Karpas-422 (cell line): ENCODE results near the gene PIP4K2B. TPM values are rescaled to one million over a fixed set of nuclear protein-coding genes. Genes with fewer than 3 reads are reported as not detected.
"Not testable (repeated sequence)": the region's sequence is repeated elsewhere in the genome, so short reads cannot be mapped to it uniquely, and the experiment has no call there.

Experiments used
- DNase-seq: peaks from one replicate; pipeline ENCODE4 v3.0.0-alpha.2; 2015
- H2AFZ ChIP-seq: fragments of 200-600 bp; sonication (generic); 2 replicates; pipeline ENCODE4 v1.6.1; 2014; ENCODE audit warnings: antibody characterized with exemption, low read length, mixed read lengths
- H3K27ac ChIP-seq: fragments of 200-600 bp; sonication (generic); 2 replicates; pipeline ENCODE4 v1.5.1; 2014; ENCODE audit warnings: mild to moderate bottlenecking, low read length, moderate library complexity
- H3K27me3 ChIP-seq: fragments of 200-600 bp; sonication (generic); 2 replicates; pipeline ENCODE4 v1.6.1; 2014; ENCODE audit warnings: low read length, mixed read lengths
- H3K36me3 ChIP-seq: fragments of 200-600 bp; sonication (generic); 2 replicates; pipeline ENCODE4 v1.6.1; 2014; ENCODE audit warnings: low read length, mixed read lengths; ENCODE audit not compliant: insufficient read depth
- H3K4me1 ChIP-seq: fragments of 200-600 bp; sonication (generic); 2 replicates; pipeline ENCODE4 v1.6.1; 2014; ENCODE audit warnings: mild to moderate bottlenecking, low read length, mixed read lengths
- H3K4me2 ChIP-seq: fragments of 200-600 bp; sonication (generic); 2 replicates; pipeline ENCODE4 v1.6.1; 2014; ENCODE audit warnings: low read length, low read depth, mild to moderate bottlenecking; ENCODE audit not compliant: poor library complexity, severe bottlenecking
- H3K4me3 ChIP-seq: fragments of 200-600 bp; sonication (generic); 2 replicates; pipeline ENCODE4 v1.5.1; 2014; ENCODE audit warnings: mild to moderate bottlenecking, antibody characterized with exemption, low read length, mixed read lengths
- H3K79me2 ChIP-seq: fragments of 200-600 bp; sonication (generic); 2 replicates; pipeline ENCODE4 v1.6.1; 2014; ENCODE audit warnings: mild to moderate bottlenecking, low read length, mixed read lengths
- H3K9ac ChIP-seq: fragments of 200-600 bp; sonication (generic); 2 replicates; pipeline ENCODE4 v1.6.0; 2014; ENCODE audit warnings: low read length
- H3K9me2 ChIP-seq: fragments of 200-600 bp; sonication (generic), shearing (Covaris generic); replicated peaks from 2 replicates; pipeline ENCODE4 v1.6.0; 2014; ENCODE audit warnings: mild to moderate bottlenecking, low read length, moderate library complexity; ENCODE audit not compliant: insufficient read depth
- H3K9me3 ChIP-seq: fragments of 300-700, 200-600 bp; sonication (generic); 2 replicates; pipeline ENCODE4 v1.6.1; 2014; ENCODE audit warnings: low read length, mixed read lengths
- H4K20me1 ChIP-seq: fragments of 200-600 bp; sonication (generic); 2 replicates; pipeline ENCODE4 v1.6.1; 2014; ENCODE audit warnings: mild to moderate bottlenecking, antibody characterized with exemption, low read length, low read depth; ENCODE audit not compliant: insufficient read depth
- total RNA-seq: library from RNA; depleted of rRNA; stranded (reverse); fragments of >200 nt; shearing (Covaris generic); gene quantifications from 2 replicates; pipeline ENCODE4 v1.2.3, GENCODE V29; 2014; ENCODE audit warnings: low replicate concordance

The PIP4K2B gene
- total RNA-seq, 1 experiment from 2014 or later: 32.0 TPM

GRCh38 chr17:38790148-38790707, 9.1 kb downstream of the PIP4K2B start:
- H4K20me1 ChIP-seq, H3K4me1 ChIP-seq, H3K9me3 ChIP-seq, DNase-seq, H3K27me3 ChIP-seq, H3K4me3 ChIP-seq, H3K4me2 ChIP-seq, H3K9me2 ChIP-seq, H3K27ac ChIP-seq, H2AFZ ChIP-seq, H3K9ac ChIP-seq: not testable (repeated sequence)
- H3K36me3 ChIP-seq: peaks cover 16% of the 10 kb centered on the region; the same call in 1 of the 2 replicates
- peaks cover 51% of the 10 kb centered on the region for H3K79me2 ChIP-seq

- peaks cover 43% of the 10 kb centered on the region for H3K79me2 ChIP-seq
- no peaks in the 10 kb centered on the region for H3K9me2 ChIP-seq
- H3K4me2 ChIP-seq: no peak overlapping the region
- H4K20me1 ChIP-seq: no peaks in the 10 kb centered on the region
- no peaks in the 10 kb centered on the region for H3K4me1 ChIP-seq
- no peak overlapping the region for H3K4me3 ChIP-seq
- no peak overlapping the region for H3K9ac ChIP-seq
- H3K9me3 ChIP-seq: no peaks in the 10 kb centered on the region
- no peak for DNase-seq
- no peak overlapping the region for H3K27ac ChIP-seq
- peaks cover 18% of the 10 kb centered on the region; the same call in 1 of the 2 replicates for H3K36me3 ChIP-seq
- H3K27me3 ChIP-seq: no peaks in the 10 kb centered on the region
- H2AFZ ChIP-seq: no peak overlapping the region
Measured at GRCh38 chr17:38789185-38789584, 10.2 kb downstream of the PIP4K2B start.

- H3K36me3 ChIP-seq: peaks cover 18% of the 10 kb centered on the region; the same call in 1 of the 2 replicates
- H3K79me2 ChIP-seq: peaks cover 35% of the 10 kb centered on the region
- not testable (repeated sequence) for H2AFZ ChIP-seq, H3K4me2 ChIP-seq, H3K9me3 ChIP-seq, H3K4me3 ChIP-seq, H3K27ac ChIP-seq, H3K4me1 ChIP-seq, H3K9me2 ChIP-seq, H3K9ac ChIP-seq, H3K27me3 ChIP-seq, H4K20me1 ChIP-seq, DNase-seq
Measured at GRCh38 chr17:38787999-38788398, 11.4 kb downstream of the PIP4K2B start.

- Histone ChIP-seq H4K20me1 (no peaks in the 10 kb centered on the region), H3K9ac (no peak overlapping the region), H3K4me2 (no peak overlapping the region), H3K4me1 (no peaks in the 10 kb centered on the region), H2AFZ (no peak overlapping the region), H3K27me3 (no peaks in the 10 kb centered on the region), H3K9me2 (no peaks in the 10 kb centered on the region), H3K27ac (no peak overlapping the region), H3K9me3 (no peaks in the 10 kb centered on the region), H3K4me3 (no peak overlapping the region), H3K79me2 (peaks cover 24% of the 10 kb centered on the region), H3K36me3 (peaks cover 11% of the 10 kb centered on the region; the same call in 1 of the 2 replicates)
- no peak for DNase-seq
Measured at GRCh38 chr17:38786372-38786771, 13.0 kb downstream of the PIP4K2B start.

- peaks cover 15% of the 10 kb centered on the region; the same call in 1 of the 2 replicates for H3K36me3 ChIP-seq
- H3K4me3 ChIP-seq: no peak overlapping the region
- H3K4me1 ChIP-seq: no peaks in the 10 kb centered on the region
- H3K4me2 ChIP-seq: no peak overlapping the region
- H3K9me2 ChIP-seq: no peaks in the 10 kb centered on the region
- no peaks in the 10 kb centered on the region for H3K27me3 ChIP-seq
- no peak overlapping the region for H2AFZ ChIP-seq
- no peak overlapping the region for H3K9ac ChIP-seq
- H3K27ac ChIP-seq: no peak overlapping the region
- H4K20me1 ChIP-seq: no peaks in the 10 kb centered on the region
- no peak for DNase-seq
- no peaks in the 10 kb centered on the region for H3K79me2 ChIP-seq
- H3K9me3 ChIP-seq: no peaks in the 10 kb centered on the region
Measured at GRCh38 chr17:38783227-38783626, 16.1 kb downstream of the PIP4K2B start.

- Histone ChIP-seq H3K27me3 (no peaks in the 10 kb centered on the region), H3K9ac (no peak overlapping the region), H2AFZ (no peak overlapping the region), H3K27ac (no peak overlapping the region), H3K4me2 (no peak overlapping the region), H3K79me2 (no peaks in the 10 kb centered on the region), H3K4me1 (no peaks in the 10 kb centered on the region), H3K4me3 (no peak overlapping the region), H3K9me3 (no peaks in the 10 kb centered on the region), H3K9me2 (no peaks in the 10 kb centered on the region), H4K20me1 (no peaks in the 10 kb centered on the region), H3K36me3 (peaks cover 19% of the 10 kb centered on the region; the same call in 1 of the 2 replicates)
- no peak for DNase-seq
Measured at GRCh38 chr17:38779965-38780752, 19.2 kb downstream of the PIP4K2B start.

- DNase-seq: no peak
- Histone ChIP-seq H2AFZ (no peak overlapping the region), H3K4me3 (no peak overlapping the region), H4K20me1 (no peaks in the 10 kb centered on the region), H3K9ac (no peak overlapping the region), H3K4me2 (no peak overlapping the region), H3K9me2 (no peaks in the 10 kb centered on the region), H3K9me3 (no peaks in the 10 kb centered on the region), H3K4me1 (no peaks in the 10 kb centered on the region), H3K79me2 (no peaks in the 10 kb centered on the region), H3K36me3 (peaks cover 32% of the 10 kb centered on the region; the same call in 1 of the 2 replicates), H3K27me3 (no peaks in the 10 kb centered on the region), H3K27ac (no peak overlapping the region)
Measured at GRCh38 chr17:38777641-38778250, 21.6 kb downstream of the PIP4K2B start.

GRCh38 chr17:38773258-38773657, 26.1 kb downstream of the PIP4K2B start:
- Histone ChIP-seq H3K4me3 (no peak overlapping the region), H3K4me2 (no peak overlapping the region), H3K9me2 (no peaks in the 10 kb centered on the region), H3K27ac (no peak overlapping the region), H3K36me3 (peaks cover 32% of the 10 kb centered on the region; the same call in 1 of the 2 replicates), H3K4me1 (no peaks in the 10 kb centered on the region), H3K9ac (no peak overlapping the region), H3K27me3 (no peaks in the 10 kb centered on the region), H2AFZ (no peak overlapping the region), H4K20me1 (no peaks in the 10 kb centered on the region), H3K9me3 (no peaks in the 10 kb centered on the region), H3K79me2 (no peaks in the 10 kb centered on the region)
- no peak for DNase-seq
